Kidney epithelial cell (primary cell): ENCODE measurements around the gene FTL. TPM values are rescaled to one million over a fixed set of nuclear protein-coding genes. Genes with fewer than 3 reads are reported as not detected.

Source experiments
- DNase-seq: peaks from one replicate; pipeline ENCODE4 v3.0.0-alpha.2; 2010; ENCODE audit warnings: low read depth
- H3K27me3 ChIP-seq: 2 replicates; pipeline ENCODE4 v1.6.0; 2011; ENCODE audit warnings: low read length; ENCODE audit not compliant: control insufficient read depth, insufficient read depth
- H3K36me3 ChIP-seq: 2 replicates; pipeline ENCODE4 v1.5.1; 2011; ENCODE audit warnings: low read length; ENCODE audit not compliant: control insufficient read depth, insufficient read depth
- H3K4me3 ChIP-seq: 2 replicates; pipeline ENCODE4 v1.5.1; 2011; ENCODE audit warnings: low read depth, mild to moderate bottlenecking, control low read depth, low read length
- total RNA-seq: library from RNA; depleted of rRNA; stranded (reverse); fragments of >200 nt; gene quantifications from 2 replicates; pipeline ENCODE4 v1.2.3, GENCODE V29; 2015
- TF ChIP-seq, protein P1 (sequence below): IDR thresholded peaks from 2 replicates; pipeline ENCODE4 v1.5.1; 2011; ENCODE audit warnings: mild to moderate bottlenecking, moderate library complexity, low read length, control low read depth, inconsistent platforms; ENCODE audit not compliant: insufficient read depth, poor library complexity, severe bottlenecking

Gene FTL
- total RNA-seq, 1 donor from 2014 or later, result 2,415 TPM

DNA sequence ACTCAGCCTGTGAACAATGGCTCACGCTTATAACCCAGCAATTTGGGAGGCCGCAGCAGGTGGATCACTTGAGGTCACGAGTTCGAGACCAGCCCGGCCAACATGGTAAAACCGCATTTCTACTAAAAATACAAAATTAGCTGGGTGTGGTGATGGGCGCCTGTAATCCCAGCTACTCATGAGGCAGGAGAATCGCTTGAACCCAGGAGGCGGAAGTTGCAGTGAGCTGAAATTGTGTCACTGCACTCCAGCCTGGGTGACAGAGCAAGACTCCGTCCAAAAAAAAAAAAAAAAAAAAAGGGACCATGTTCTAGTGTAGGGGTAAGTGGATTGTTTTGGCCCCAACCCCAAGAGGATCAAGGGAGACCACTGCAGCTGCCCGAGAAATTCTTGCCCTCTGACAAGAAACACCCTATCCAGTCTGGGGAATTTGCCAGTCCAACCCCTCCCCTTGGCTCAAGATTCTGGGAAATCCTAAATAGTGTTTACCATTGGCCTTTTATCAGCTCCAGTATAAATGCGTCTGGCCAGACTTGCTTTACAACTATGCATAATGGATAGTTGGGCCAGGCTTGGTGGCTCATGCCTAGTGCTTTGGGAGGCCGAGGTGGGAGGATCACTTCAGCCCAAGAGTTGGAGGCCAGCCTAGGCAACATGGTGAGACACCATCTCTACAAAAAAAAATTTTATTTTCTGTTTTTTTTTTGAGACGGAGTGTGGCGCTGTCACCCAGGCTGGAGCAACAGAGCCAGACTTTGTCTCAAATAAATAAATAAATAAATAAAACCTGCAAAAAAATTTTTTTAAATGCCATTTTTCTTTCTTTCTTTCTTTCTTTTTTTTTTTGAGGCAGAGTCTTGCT is 36.7 kb upstream of the FTL start:
- no peaks in the 10 kb centered on the region for H3K36me3 ChIP-seq
- TF ChIP-seq, protein P1, sequence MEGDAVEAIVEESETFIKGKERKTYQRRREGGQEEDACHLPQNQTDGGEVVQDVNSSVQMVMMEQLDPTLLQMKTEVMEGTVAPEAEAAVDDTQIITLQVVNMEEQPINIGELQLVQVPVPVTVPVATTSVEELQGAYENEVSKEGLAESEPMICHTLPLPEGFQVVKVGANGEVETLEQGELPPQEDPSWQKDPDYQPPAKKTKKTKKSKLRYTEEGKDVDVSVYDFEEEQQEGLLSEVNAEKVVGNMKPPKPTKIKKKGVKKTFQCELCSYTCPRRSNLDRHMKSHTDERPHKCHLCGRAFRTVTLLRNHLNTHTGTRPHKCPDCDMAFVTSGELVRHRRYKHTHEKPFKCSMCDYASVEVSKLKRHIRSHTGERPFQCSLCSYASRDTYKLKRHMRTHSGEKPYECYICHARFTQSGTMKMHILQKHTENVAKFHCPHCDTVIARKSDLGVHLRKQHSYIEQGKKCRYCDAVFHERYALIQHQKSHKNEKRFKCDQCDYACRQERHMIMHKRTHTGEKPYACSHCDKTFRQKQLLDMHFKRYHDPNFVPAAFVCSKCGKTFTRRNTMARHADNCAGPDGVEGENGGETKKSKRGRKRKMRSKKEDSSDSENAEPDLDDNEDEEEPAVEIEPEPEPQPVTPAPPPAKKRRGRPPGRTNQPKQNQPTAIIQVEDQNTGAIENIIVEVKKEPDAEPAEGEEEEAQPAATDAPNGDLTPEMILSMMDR, result no peak
- no peak overlapping the region for H3K4me3 ChIP-seq
- no peak for DNase-seq
- H3K27me3 ChIP-seq, result no peaks in the 10 kb centered on the region

DNA sequence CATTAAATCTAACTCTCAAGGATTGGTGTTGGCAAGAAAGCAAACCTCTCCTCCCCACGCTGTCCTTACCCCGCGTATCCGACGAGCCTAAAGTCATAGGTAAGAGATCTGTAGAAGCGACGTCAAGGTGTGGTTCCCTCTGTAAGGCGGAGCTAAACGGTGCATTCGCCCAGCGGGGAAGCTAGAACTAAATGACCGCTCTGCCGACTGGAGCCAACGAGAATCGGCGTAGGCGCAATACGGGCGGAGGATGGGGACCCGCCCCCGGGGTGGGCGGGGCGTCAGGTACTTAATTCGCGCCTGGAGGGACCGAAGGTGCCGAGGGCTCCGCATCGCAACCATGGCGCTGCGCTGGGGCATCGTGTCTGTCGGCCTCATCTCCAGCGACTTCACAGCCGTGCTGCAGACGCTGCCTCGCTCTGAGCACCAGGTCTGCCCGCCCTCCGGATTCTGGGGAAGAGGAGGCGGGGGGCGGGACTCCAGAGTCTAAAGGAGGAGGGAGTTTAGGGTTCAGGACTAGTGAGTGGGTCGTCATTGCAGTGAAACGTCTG is 31.7 kb upstream of the FTL start, which contains the start of gene DHDH:
Gene DHDH, plus strand, starts transcription at position 318 of the 551 bp plus-strand sequence. Its CDS starts 23 bp downstream, at position 341.
- TF ChIP-seq, protein P1, result no peak
- DNase-seq, result peak; percentile 52
- Histone ChIP-seq H3K27me3 (no peaks in the 10 kb centered on the region), H3K36me3 (no peaks in the 10 kb centered on the region), H3K4me3 (peak within 1 kb of the TSS; percentile 39)

DNA sequence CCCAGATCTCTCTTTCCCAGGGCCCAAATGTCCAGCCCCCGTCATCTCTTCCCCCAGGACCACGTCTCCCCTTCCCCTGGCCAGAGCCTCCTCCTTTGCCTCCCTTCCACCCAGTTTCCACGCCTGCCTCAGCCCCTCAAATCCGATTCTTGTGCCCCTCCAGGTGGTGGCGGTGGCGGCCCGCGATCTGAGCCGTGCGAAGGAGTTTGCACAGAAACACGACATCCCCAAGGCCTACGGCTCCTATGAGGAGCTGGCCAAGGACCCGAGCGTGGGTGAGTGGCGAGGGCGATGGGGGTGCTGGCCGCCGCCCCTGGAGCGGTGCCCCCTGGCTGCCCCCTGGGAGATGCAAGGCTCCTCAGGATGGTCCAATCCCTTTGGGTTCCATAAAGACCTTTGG is 30.3 kb upstream of the FTL start:
- Histone ChIP-seq H3K36me3 (no peaks in the 10 kb centered on the region), H3K27me3 (no peaks in the 10 kb centered on the region), H3K4me3 (no peak overlapping the region)
- TF ChIP-seq, protein P1, result no peak
- no peak for DNase-seq

DNA sequence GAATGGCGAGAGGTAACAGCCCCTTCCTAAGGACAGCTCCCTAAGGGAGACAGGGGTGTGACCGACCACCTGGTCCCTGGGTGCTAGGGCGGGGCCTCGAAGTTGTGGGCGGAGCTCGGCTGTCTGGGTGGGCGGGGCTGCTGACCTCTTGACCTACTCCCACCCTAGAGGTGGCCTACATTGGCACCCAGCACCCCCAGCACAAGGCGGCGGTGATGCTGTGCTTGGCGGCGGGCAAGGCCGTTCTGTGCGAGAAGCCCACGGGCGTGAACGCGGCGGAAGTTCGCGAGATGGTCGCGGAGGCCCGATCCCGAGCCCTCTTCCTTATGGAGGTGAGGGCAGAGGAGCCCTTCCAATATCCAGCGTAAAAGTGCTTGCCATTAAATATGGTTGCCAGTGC is 29.2 kb upstream of the FTL start:
- H3K27me3 ChIP-seq, result no peaks in the 10 kb centered on the region
- TF ChIP-seq, protein P1, result no peak
- DNase-seq, result no peak
- H3K4me3 ChIP-seq, result no peak overlapping the region
- no peaks in the 10 kb centered on the region for H3K36me3 ChIP-seq

DNA sequence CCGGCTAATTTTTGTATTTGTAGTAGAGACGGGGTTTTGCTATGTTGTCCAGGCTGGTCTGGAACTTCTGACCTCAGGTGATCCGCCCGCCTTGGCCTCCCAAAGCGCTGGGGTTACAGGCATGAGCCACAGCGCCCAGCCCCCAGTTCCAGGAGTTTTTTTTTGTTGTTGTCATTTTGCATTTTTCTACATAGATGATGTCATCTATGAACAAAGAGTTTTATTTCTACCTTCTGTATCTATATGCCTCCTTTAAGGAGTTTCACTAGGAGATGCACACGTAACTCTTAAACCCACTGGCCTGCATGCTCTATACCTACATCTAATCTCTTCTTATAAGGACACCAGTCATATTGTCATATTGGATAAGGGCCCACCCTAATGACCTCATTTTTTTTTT is 26.9 kb upstream of the FTL start:
- TF ChIP-seq, protein P1, result no peak
- no peak for DNase-seq
- Histone ChIP-seq H3K36me3 (no peaks in the 10 kb centered on the region), H3K4me3 (no peak overlapping the region), H3K27me3 (no peaks in the 10 kb centered on the region)
